ENCODE data around the gene ABCB9. TPM values are rescaled to one million over a fixed set of nuclear protein-coding genes. Genes with fewer than 3 reads are reported as not detected.

Gene ABCB9
- total and polyA plus RNA-seq, 2 experiments from 2014 or later: 1.2 to 7.0 TPM

- TF ChIP-seq ZNF462 (CRISPR knock-in tag; IDR thresholded peaks at IDR 0.05): no peak
- TF ChIP-seq NANOG (IDR thresholded peaks at IDR 0.05; ENCODE audit: borderline replicate concordance): no peak
- no peak for TF ChIP-seq JUNB (IDR thresholded peaks at IDR 0.05; ENCODE audit: unreplicated experiment)
- TF ChIP-seq, protein P1, sequence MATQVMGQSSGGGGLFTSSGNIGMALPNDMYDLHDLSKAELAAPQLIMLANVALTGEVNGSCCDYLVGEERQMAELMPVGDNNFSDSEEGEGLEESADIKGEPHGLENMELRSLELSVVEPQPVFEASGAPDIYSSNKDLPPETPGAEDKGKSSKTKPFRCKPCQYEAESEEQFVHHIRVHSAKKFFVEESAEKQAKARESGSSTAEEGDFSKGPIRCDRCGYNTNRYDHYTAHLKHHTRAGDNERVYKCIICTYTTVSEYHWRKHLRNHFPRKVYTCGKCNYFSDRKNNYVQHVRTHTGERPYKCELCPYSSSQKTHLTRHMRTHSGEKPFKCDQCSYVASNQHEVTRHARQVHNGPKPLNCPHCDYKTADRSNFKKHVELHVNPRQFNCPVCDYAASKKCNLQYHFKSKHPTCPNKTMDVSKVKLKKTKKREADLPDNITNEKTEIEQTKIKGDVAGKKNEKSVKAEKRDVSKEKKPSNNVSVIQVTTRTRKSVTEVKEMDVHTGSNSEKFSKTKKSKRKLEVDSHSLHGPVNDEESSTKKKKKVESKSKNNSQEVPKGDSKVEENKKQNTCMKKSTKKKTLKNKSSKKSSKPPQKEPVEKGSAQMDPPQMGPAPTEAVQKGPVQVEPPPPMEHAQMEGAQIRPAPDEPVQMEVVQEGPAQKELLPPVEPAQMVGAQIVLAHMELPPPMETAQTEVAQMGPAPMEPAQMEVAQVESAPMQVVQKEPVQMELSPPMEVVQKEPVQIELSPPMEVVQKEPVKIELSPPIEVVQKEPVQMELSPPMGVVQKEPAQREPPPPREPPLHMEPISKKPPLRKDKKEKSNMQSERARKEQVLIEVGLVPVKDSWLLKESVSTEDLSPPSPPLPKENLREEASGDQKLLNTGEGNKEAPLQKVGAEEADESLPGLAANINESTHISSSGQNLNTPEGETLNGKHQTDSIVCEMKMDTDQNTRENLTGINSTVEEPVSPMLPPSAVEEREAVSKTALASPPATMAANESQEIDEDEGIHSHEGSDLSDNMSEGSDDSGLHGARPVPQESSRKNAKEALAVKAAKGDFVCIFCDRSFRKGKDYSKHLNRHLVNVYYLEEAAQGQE (IDR thresholded peaks at IDR 0.05; ENCODE audit: unreplicated experiment): no peak
- no peak for TF ChIP-seq POLR2AphosphoS5 (IDR thresholded peaks at IDR 0.05; ENCODE audit: low read depth)
- TF ChIP-seq ZNF114 (CRISPR knock-in tag; IDR thresholded peaks at IDR 0.05): no peak
- TF ChIP-seq ETS1 (IDR thresholded peaks at IDR 0.05): no peak
Measured at GRCh38 chr12:122978507-122978955, 12.3 kb upstream of the ABCB9 start (continued).
